NCI-H146 treated with DMSO at 0.1 percent for 48 hours (cell line): ENCODE data around the gene CCDC192.

Experiments
- DNase-seq: peaks from one replicate; lab custom pipeline; 2025; ENCODE audit not compliant: unreplicated experiment; lab: John Stamatoyannopoulos, UW

The CCDC192 gene

DNA sequence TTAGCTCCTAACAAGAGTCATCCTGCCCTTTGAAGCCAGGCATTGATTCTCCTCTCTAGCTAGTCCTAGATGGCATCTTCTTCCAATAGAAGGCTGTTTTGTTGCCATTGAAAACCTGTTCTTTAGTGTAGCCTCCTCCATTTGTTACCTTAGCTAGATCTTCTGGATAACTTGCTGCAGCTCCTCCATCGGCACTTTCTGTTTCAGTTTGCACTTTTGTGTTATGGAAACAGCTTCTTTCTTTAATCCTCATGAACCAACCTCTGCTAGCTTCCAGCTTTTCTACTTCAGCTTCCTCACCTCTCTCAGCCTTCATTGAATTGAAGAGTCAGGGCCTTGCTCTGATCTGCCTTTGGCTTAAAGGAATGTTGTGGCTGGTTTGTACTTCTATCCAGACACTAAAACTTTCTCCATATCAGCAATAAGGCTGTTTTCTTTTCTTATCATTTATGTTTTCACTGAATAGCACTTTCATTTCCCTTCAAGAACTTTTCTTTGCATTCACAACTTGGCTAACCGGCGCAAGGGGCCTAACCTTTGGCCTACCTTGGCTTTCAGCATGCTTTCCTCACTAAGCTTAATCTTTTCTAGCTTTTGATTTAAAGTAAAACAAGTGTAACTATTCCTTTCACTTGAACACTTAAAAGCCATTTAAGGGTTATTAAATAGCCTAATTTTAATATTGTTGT is 213.8 kb downstream of the CCDC192 start:
- no peak for DNase-seq

- no peak for DNase-seq
These were observed 216.0 kb downstream of the CCDC192 start for GRCh38 chr5:127919006-127919796.

DNA sequence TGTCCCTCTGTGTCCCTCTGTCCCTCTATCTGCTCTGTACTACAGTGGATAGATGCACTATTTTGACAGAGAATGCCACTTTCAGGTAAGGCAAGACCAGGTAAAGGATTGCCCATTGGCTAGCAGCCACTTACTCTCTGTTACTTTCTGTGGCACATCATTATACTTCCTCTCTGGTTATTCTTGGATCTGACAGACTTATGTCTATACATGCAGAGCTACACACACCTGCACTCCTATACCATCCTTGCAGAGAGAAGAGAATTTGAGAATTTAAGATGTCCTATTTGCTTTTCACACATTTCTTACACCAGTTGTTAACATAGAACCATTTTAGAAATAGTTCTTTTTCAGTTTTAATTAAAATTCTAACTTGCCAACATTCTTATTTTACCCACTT is 216.6 kb downstream of the CCDC192 start:
- no peak for DNase-seq

DNA sequence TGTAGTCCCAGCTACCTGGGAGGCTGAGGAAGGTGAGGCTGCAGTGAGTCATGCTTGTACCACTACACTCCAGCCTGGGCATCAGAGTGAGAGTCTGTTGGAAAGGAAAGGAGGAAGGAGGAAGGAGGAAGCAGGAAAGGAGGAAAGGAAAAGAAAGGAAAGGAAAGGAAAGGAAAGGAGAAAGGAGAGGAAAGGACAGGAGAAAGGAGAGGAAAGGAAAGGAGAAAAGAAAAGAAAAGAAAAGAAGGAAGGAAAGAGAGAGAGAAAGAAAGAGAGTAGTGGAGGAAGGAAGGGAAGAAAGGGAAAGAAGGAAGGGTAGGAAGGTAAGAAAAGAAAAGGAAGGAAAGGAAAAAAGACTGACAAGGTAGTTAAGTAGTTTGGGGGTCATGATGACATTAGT is 217.7 kb downstream of the CCDC192 start:
- DNase-seq: no peak

GRCh38 chr5:127922603-127923002 is 219.4 kb downstream of the CCDC192 start:
- DNase-seq: no peak

- no peak for DNase-seq
These were observed 220.8 kb downstream of the CCDC192 start for GRCh38 chr5:127923804-127924570.

GRCh38 chr5:127924606-127925005 is 221.4 kb downstream of the CCDC192 start:
- peak; percentile 65 for DNase-seq

DNA sequence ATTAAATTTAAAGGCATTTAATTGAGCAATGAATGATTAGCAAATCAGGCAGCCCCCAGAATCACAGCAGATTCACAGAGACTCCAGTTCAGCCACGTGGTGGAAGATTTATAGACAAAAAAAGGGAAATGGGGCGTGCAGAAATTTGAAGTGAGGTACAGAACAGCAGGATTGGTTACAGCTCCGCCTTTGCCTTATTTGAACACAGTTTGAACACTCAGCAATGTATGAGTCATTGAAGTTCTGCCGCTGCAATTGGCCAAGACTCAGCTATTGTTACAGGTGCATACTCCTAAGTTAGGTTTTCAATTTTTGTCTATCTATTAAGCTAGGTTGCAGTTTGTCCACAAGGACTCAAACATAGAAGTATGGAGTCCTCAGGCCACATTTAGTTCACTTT is 222.7 kb downstream of the CCDC192 start:
- DNase-seq: no peak

DNA sequence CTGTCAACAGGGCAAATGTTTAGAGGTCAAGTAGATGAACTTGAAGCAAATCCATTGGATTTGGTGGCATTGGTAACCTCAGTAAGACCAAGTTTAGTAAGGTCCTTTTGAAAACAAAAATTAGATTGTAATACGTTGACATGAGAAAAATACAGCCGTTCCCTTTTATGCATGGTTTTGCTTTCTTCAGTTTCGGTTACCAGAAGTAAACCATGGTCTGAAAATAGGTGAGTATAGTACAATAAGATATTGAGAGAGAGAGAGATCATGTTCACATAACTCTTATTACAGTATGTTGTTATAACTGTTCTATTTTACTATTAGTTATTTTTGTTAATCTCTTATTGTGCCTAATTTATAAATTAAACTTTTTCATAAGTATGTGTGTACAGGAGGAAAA is 223.8 kb downstream of the CCDC192 start:
- DNase-seq: no peak

DNA sequence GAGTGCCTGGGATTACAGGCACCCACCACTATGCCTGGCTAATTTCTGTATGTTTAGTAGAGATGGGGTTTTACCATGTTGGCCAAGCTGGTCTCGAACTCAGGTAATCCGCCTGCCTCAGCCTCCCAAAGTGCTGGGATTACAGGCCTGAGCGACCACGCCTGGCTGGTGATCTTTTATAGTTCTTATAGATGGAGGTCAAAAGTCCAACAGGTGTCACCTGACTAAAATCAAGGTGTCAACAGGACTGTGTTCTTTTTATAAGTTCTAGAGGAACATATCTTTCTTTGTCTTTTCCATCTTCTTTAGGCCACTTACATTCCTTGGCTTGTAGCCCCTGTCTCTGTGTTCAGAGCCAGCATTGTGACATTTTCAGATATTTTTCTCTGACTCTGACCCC is 224.9 kb downstream of the CCDC192 start:
- DNase-seq: no peak

DNA sequence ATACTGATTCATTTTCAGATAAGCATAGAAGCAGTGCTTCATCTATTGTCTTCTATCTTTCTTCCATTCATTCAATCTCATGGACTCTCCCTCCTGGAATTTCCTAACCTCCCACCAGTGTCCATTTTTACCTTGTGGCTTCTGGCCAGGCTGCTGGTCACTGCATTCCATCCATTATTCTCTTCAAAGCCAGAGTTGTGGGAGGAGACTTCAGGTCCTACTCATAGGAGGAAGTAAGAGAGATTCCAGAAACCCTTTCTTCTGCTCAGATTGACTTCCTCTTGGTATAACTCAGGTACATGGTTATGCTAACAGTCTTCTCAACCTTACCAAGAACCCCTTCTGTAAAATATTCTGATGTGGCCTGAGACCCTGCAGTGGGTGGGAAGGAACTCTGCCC is 227.1 kb downstream of the CCDC192 start:
- no peak for DNase-seq

- no peak for DNase-seq
These were observed 228.2 kb downstream of the CCDC192 start for GRCh38 chr5:127931396-127931795.

DNA sequence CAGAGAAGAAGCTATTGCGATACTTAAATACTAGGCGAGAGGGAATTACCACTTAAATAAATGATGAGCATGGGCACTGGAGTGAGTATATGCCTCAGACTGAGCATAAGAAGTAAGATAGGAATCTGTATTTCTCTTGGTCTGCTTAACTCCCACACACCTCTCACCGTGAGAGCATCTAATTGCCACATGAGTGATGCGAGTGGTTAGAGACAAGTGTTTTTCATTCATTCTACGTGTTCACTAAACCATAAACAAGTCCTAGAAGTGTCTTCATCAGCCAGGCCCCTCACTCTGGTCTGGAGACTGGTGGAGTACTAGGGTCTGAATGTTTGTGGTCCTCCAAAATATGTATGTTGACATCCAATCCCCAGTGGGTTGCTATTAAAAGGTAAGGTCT is 230.2 kb downstream of the CCDC192 start:
- DNase-seq: no peak

DNA sequence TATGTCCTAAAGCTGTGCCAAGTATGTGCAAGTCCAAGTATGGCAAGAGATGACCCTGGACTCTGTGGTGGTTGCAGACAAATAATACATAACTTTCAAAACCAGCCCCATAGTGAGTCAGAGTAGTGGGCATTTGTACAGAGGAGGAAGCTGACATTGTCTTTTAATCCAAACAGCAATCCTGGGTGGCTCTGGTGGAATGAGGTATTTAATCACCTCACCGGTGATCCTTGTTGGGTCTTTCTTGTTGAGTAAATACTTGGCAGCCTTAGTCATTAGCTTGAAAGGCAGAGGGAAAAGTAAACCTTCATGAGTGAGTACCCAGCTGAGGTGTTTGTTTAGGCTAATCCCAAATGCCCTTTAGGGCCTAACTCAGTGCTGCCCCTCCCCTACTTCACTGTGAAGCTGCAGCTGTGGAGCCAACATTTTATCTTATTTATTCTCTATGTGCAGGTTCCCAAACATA is 231.6 kb downstream of the CCDC192 start:
- peak; percentile 87 for DNase-seq

DNA sequence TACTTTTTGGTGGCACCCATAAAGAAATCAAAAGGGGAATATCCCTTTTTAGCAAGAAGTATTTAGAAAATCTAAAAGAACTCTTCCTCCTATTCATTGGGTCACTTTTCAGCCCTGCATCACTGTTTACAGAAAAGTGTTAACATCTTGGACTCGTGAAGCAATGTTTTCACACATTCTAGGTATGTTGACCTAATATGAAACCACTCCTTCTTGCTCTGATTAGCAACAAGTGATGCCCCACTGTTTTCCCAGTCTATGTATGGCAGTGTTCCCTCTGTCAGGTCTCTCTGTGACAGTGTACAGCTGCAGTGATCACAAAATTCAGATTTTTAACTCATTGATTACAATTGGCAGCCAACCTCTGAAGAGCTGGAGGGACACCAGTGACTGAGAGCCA is 232.2 kb downstream of the CCDC192 start:
- DNase-seq: no peak

DNA sequence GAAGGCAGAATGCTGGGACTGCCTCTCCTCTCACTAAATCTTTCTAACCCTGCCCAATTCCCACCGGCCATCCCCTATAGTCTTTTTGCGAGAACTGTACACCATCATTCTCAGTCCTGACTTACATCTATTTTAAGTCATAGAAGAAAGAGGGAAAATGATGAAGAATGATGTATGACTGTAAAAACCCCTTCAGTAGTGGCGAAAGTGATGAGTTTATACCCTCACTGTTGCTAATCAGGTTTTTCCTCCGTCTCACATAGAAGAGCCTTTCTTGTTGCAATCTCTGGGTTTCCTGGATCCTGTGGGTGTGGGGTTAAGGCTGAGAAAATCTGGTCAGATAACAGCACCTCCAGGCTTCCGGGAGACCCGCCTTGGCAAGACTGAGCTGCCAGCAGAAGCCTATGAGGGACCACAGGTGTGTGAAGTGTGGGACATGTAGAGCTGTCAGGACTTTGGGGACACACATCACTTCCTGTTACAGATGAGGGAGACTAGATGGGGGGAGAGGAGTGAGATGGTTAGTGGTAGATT is 233.3 kb downstream of the CCDC192 start:
- DNase-seq: no peak

DNA sequence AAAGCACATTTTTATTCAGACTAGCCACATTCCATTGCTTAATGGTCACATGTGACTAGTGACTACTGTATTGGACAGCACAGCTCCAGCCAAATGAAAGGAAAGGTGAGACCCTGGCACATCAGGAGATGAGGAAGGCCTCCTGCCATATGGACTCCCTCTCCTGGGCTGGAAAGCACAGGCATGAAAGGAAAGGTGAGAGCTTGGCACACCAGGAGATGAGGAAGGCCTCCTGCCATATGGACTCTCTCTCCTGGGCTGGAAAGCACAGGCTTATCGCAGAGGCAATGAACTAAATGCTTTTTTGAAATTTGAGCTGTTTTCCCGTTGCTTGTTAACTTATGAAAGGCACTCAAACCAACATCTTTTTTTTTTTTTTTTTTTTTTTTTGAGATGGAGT is 235.6 kb downstream of the CCDC192 start:
- no peak for DNase-seq

GRCh38 chr5:127940854-127941253 is 237.7 kb downstream of the CCDC192 start:
- DNase-seq: no peak

DNA sequence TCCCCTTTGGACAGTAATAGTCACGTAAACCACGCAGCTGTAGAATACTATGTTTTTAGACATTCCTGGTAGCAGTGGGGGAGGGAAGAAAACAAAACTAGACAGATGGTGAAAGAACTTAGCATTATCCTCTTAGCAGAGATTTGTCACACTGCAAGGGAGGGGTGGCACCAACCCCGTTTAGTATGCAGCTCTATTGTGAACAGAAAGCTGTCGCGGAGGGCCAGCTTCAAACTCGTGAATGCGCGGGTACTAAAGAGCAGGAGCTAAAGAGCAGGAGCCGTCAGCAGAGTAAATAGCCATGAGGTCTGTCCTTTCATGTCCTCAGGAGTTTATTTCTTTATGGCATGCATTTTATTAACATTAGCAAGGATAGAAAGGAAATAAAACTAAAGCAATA is 238.5 kb downstream of the CCDC192 start:
- DNase-seq: no peak

DNA sequence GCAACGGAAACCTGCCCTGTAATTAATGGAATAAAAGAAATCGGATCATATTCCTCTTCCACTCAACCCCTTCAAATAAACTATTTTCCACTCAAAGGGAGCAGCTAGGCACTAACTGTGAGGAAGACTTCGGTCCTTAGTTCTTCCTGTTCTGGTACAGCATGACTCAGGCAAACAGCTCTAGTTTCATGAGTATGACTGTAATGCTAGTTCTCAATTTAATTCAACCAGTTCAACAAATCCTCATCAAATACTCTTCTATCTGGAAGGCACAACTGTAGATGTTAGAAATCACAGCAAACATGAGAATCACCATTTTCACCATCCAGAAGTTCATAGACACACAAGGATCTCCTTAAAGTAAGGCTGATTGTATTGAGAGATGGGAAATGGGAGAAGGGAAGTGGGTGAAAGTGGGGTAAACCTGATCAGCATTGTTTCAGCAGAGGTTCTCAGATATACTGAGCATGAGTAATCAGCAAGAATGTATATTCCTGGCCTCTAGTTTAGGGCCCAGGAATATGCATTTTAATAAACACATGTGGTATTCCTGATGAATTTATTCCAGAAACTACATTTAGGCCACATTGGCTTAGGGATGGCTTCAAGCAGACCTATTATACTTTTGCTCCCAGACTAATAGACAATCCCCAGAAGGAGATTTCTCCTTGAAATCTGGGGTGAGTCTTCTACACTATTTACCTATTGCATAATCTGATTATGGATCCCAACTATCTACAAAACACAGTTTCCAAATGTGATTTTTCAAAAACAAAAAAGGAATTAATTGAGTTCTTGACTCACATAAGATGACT is 239.3 kb downstream of the CCDC192 start:
- peak; percentile 62 for DNase-seq

GRCh38 chr5:127943061-127943371 is 239.8 kb downstream of the CCDC192 start:
- DNase-seq: no peak
